BLaER1 (cell line): ENCODE data around the gene SEC11A.
"Not testable (repeated sequence)": the region's sequence is repeated elsewhere in the genome, so short reads cannot be mapped to it uniquely, and the experiment has no call there.

Source experiments
- H3K27ac ChIP-seq: shearing (Covaris generic); formaldehyde crosslinking; 2 replicates; pipeline ENCODE4 v1.8.1; 2022
- H3K27me3 ChIP-seq: shearing (Covaris generic); formaldehyde crosslinking; 2 replicates; pipeline ENCODE4 v1.8.1; 2022
- H3K36me3 ChIP-seq: shearing (Covaris generic); formaldehyde crosslinking; 2 replicates; pipeline ENCODE4 v1.8.1; 2022
- H3K4me1 ChIP-seq: shearing (Covaris generic); formaldehyde crosslinking; 2 replicates; pipeline ENCODE4 v1.8.1; 2022
- H3K4me2 ChIP-seq: shearing (Covaris generic); formaldehyde crosslinking; 2 replicates; pipeline ENCODE4 v1.8.1; 2022
- H3K4me3 ChIP-seq: shearing (Covaris generic); formaldehyde crosslinking; 2 replicates; pipeline ENCODE4 v1.8.1; 2022
- H3K9ac ChIP-seq: shearing (Covaris generic); formaldehyde crosslinking; 2 replicates; pipeline ENCODE4 v1.8.1; 2022
- H3K9me3 ChIP-seq: shearing (Covaris generic); formaldehyde crosslinking; 2 replicates; pipeline ENCODE4 v1.8.1; 2022
- H4K20me1 ChIP-seq: shearing (Covaris generic); formaldehyde crosslinking; 2 replicates; pipeline ENCODE4 v1.8.1; 2022
- Cebpa-rat ChIP-seq: shearing (Covaris generic); IDR thresholded peaks from 2 replicates; pipeline ENCODE4 v1.8.1; 2022

The SEC11A gene

DNA sequence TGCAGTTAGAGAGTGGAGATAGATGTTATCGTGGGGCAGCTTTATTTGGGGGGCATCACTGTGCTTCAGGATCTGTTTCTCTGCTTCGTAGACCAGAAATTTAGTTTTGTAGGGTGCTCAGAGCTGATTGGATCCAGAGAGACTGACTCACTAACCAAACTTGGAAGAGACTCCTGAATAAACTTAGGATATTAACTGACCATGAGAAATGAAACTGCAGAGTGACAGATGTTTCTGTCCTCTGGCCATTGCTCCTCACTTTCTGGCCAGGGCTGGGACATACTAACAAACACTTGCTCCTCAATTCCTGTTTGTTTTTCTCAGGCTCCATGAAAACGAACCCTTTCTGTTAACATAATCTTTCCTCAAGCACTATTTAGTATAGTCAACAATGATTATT is 36.8 kb upstream of the SEC11A start:
- H3K9ac ChIP-seq: no peak overlapping the region
- H3K9me3 ChIP-seq: no peaks in the 10 kb centered on the region
- peaks cover 88% of the 10 kb centered on the region for H4K20me1 ChIP-seq
- H3K4me1 ChIP-seq: peaks cover 25% of the 10 kb centered on the region
- H3K4me2 ChIP-seq: no peak overlapping the region
- H3K36me3 ChIP-seq: peaks cover 51% of the 10 kb centered on the region
- no peak overlapping the region for H3K27ac ChIP-seq
- H3K27me3 ChIP-seq: no peaks in the 10 kb centered on the region
- no peak for TF ChIP-seq Cebpa-rat
- no peak overlapping the region for H3K4me3 ChIP-seq

GRCh38 chr15:84752195-84752594 is 36.3 kb upstream of the SEC11A start:
- Histone ChIP-seq H3K4me1 (peaks cover 30% of the 10 kb centered on the region), H3K36me3 (peaks cover 46% of the 10 kb centered on the region), H3K4me3 (no peak overlapping the region), H3K27ac (no peak overlapping the region), H3K27me3 (no peaks in the 10 kb centered on the region), H3K9ac (no peak overlapping the region), H3K9me3 (no peaks in the 10 kb centered on the region), H3K4me2 (no peak overlapping the region), H4K20me1 (peaks cover 83% of the 10 kb centered on the region)
- no peak for TF ChIP-seq Cebpa-rat

GRCh38 chr15:84751721-84752120 is 35.8 kb upstream of the SEC11A start:
- H3K27ac ChIP-seq, H3K4me3 ChIP-seq, H3K9me3 ChIP-seq, H3K27me3 ChIP-seq, H3K9ac ChIP-seq: not testable (repeated sequence)
- H3K4me2 ChIP-seq: peak overlapping the region; percentile 99; the same call in 1 of the 2 replicates
- peaks cover 45% of the 10 kb centered on the region for H3K36me3 ChIP-seq
- H4K20me1 ChIP-seq: peaks cover 78% of the 10 kb centered on the region
- peaks cover 34% of the 10 kb centered on the region for H3K4me1 ChIP-seq

DNA sequence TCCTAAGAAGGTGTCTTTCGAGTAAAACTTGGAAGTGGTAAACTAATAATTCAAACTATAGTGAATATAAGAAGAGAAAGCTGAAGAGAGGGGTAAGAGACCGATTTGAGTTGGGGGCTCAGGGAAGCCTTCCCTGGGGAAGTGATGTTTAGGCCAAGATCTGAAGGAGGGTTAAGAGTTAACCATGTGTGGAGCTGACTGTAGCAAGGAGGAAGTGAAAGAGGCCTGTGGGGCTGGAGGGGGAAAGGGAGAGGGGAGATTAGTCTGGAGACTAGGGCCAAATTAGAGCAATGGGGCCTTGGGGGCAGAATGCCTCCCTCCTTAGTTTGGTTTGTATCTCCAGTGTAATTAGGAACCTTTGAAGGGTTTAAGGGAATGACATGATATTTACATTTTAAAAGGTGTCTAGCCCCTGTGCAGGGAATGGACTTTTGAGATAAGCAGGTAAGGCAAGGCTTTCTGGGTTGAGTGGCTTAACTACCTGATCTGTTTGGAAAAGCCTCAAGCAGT is 34.7 kb upstream of the SEC11A start:
- Histone ChIP-seq H3K4me2 (peak overlapping the region; percentile 99), H3K9ac (peak overlapping the region; percentile 40; the same call in 1 of the 2 replicates), H4K20me1 (peaks cover 68% of the 10 kb centered on the region), H3K4me1 (peaks cover 39% of the 10 kb centered on the region), H3K27ac (peak overlapping the region; percentile 91), H3K36me3 (peaks cover 37% of the 10 kb centered on the region), H3K4me3 (peak overlapping the region; percentile 98), H3K27me3 (no peaks in the 10 kb centered on the region), H3K9me3 (no peaks in the 10 kb centered on the region)
- TF ChIP-seq Cebpa-rat: no peak

- TF ChIP-seq Cebpa-rat: no peak
- Histone ChIP-seq H3K4me3 (peak overlapping the region; percentile 98), H3K36me3 (peaks cover 28% of the 10 kb centered on the region), H3K27ac (peak overlapping the region; percentile 91), H3K4me2 (peak overlapping the region; percentile 99), H3K9ac (peak overlapping the region; percentile 93), H3K27me3 (no peaks in the 10 kb centered on the region), H4K20me1 (peaks cover 55% of the 10 kb centered on the region), H3K9me3 (no peaks in the 10 kb centered on the region), H3K4me1 (peaks cover 39% of the 10 kb centered on the region)
Observed at GRCh38 chr15:84749111-84749991, 33.4 kb upstream of the SEC11A start.

- H3K27ac ChIP-seq: peak within 1 kb of the TSS; percentile 91
- H3K4me2 ChIP-seq: peak within 1 kb of the TSS; percentile 99
- no peaks in the 10 kb centered on the region for H3K27me3 ChIP-seq
- H3K9ac ChIP-seq: peak within 1 kb of the TSS; percentile 93
- H3K4me1 ChIP-seq: peaks cover 39% of the 10 kb centered on the region
- H3K4me3 ChIP-seq: peak within 1 kb of the TSS; percentile 98
- peaks cover 46% of the 10 kb centered on the region for H4K20me1 ChIP-seq
- peaks cover 19% of the 10 kb centered on the region for H3K36me3 ChIP-seq
- H3K9me3 ChIP-seq: no peaks in the 10 kb centered on the region
- no peak for TF ChIP-seq Cebpa-rat
Observed at GRCh38 chr15:84748274-84749110, 32.6 kb upstream of the SEC11A start, which contains the start of gene ZNF592. Gene ZNF592 (plus strand): TSS chr15:84748592. CDS start chr15:84782676, 34,084 bp downstream.

DNA sequence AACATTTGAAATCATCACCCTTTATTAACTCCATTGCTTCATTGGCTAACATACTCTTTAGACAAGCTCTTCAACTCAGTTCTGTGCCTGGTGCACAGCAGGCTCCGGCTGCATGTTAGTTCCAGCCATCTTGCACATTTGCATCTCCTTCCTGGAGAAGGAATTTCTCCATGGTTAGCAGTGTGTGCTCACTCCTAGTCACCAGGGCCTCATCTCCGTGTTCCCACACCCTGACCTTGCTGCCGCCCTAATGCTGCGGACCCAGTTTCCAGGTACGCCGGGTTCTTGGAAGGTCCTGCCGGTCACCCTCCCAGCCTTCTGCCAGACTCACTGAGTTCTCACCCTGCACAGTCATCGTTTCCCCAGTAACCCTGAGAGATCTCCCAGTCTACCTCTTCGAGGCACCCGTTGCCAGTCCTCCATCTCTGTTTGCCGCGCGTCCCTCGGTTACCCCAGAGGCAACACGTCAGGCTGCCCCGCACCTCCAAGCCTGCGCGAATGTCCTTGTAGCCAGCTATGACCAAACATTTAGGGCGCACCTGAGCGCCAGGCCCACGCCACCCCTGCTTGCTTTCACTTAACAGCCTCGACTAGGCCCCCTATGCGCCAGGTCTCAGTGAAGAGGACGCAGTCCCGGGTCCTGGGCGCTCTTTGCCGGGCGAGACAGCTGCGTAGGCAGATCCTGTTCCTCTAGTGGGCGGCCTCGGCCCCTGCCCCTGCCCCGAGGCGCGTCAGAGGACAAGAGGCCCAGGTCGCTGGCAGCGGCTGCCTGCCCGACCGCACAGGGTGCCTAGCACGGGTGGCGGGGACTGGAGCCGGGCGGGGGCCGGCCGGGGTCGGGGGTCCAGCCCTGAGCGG is 31.7 kb upstream of the SEC11A start:
- peaks cover 39% of the 10 kb centered on the region for H3K4me1 ChIP-seq
- H4K20me1 ChIP-seq: peaks cover 38% of the 10 kb centered on the region
- peak overlapping the region; percentile 85 for H3K4me2 ChIP-seq
- H3K27me3 ChIP-seq: no peaks in the 10 kb centered on the region
- H3K9me3 ChIP-seq: no peaks in the 10 kb centered on the region
- H3K36me3 ChIP-seq: peaks cover 10% of the 10 kb centered on the region
- peak overlapping the region; percentile 91 for H3K27ac ChIP-seq
- no peak for TF ChIP-seq Cebpa-rat
- peak overlapping the region; percentile 93 for H3K9ac ChIP-seq
- peak overlapping the region; percentile 98 for H3K4me3 ChIP-seq

GRCh38 chr15:84741121-84741520 is 25.2 kb upstream of the SEC11A start:
- no peaks in the 10 kb centered on the region for H3K36me3 ChIP-seq
- H3K27ac ChIP-seq: no peak overlapping the region
- no peak overlapping the region for H3K9ac ChIP-seq
- H4K20me1 ChIP-seq: no peaks in the 10 kb centered on the region
- H3K9me3 ChIP-seq: no peaks in the 10 kb centered on the region
- no peak overlapping the region for H3K4me3 ChIP-seq
- no peak for TF ChIP-seq Cebpa-rat
- no peak overlapping the region for H3K4me2 ChIP-seq
- no peaks in the 10 kb centered on the region for H3K27me3 ChIP-seq
- peaks cover 14% of the 10 kb centered on the region for H3K4me1 ChIP-seq

- TF ChIP-seq Cebpa-rat: no peak
- H3K9me3 ChIP-seq: no peaks in the 10 kb centered on the region
- H3K9ac ChIP-seq: no peak overlapping the region
- no peaks in the 10 kb centered on the region for H3K36me3 ChIP-seq
- H4K20me1 ChIP-seq: no peaks in the 10 kb centered on the region
- H3K27me3 ChIP-seq: no peaks in the 10 kb centered on the region
- no peak overlapping the region for H3K4me2 ChIP-seq
- no peak overlapping the region for H3K27ac ChIP-seq
- no peak overlapping the region for H3K4me3 ChIP-seq
- H3K4me1 ChIP-seq: peaks cover 18% of the 10 kb centered on the region
Observed at GRCh38 chr15:84740691-84741090, 24.8 kb upstream of the SEC11A start.
